SIG-M5 (cell line): ENCODE results near the gene CD44.

Experiments used
- DNase-seq: peaks from one replicate; lab custom pipeline; 2025; lab: John Stamatoyannopoulos, UW

The CD44 gene

DNA sequence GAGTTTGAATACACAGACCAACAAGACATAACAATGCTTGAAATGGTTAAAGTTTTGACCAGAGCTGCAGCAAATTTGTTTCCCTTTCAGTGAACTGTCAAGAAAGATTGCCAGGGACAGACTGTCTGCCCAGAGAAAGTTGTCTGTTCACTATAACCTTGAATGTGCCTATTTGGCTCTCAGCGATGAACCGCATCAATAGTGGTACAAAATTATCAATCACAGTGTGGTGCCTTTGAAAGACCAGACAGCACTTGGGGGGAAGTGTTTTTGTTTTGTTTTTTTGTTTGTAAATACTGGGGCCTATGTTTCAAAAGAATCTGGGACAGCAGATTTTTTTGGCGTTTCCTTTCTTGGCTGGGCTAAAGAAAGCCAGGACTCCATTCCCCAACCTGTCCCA lies 123.1 kb downstream of the CD44 start:
- no peak for DNase-seq

DNA sequence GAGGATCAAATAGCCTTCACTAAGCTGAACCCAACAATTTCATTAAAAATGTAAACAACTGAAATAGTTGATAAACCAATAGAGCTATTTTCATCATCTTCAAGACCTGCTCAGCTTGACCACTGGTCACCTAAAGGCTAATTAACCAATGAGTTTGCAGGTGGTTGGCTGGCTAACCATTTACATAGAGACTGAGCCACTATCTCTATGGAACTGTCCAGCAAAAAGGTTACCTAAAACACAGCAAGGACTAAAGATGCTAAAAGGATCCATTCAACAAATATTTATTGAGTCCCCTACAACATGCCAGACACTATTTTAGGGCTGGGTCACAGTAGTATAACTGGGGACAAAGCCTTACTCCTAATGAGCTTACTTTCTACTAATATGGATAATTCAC lies 123.8 kb downstream of the CD44 start:
- DNase-seq: no peak

DNA sequence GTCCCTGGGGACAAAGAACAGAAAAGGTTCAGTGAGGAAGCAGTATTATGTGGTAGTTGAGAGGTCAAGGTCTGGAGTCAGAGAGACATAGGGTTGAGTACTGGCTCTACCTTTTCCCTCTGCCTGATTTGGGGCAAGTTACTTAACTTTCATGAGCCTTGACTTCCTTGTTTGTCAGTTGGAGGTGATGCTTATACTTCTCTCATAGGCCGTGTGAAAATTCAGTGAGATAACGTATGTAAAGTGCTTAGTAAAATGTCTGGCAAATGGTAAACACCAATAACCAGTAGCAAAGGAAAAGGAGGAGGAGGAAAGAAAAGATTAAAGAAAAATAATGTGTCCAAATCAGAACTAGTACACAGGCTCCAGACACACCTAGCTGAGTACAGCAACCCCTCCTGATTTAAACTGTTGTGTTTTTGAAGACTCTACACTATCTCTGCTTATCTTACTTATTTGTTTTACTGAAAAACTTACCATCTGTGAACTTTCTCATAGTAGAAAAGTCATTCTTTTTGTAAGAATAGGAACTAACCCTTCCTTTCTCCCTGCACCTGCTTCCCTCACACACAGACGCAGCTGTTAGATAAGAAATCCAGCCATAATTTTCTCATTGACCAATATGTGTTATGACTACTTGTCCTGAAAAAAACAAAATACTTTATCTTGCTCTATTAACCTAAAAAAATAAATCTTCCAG lies 126.9 kb downstream of the CD44 start:
- DNase-seq: no peak

DNA sequence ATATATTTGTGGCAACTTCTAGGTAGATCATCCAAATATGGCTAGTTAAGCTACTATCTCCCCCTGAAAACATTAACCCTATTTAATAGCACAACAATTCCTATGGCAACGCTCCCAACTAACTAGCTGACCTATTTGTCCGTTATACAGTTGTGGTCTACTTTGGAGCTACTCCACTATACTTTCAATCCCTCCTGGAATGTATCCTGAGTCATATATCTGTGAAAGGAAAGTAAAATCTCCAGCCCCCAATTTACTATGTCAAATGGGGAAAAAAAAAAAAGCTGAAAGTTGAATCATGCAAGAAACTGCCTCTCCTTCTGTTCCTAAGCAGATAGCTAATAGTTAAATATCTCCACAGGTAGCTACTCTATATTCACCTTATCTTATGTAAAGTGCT lies 128.5 kb downstream of the CD44 start:
- no peak for DNase-seq

DNA sequence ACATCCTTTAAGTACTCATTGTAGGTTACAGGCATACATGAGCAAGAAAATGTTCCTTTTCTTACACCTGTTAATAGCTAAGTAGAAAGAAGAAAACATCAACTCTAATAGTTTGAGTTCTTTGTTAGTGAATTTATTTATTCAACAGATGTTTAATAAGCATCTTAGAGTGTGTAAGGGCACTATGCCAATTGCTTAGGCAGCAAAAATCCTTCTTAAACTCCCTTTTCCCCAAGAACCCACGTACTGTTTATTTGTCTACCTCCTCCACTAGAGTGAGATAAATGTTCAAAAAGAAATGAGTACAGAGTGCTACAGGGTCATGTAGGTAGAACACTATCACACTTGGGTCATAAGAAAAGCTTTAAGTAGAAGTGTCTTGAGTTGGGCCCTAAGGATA lies 131.4 kb downstream of the CD44 start:
- DNase-seq: no peak

DNA sequence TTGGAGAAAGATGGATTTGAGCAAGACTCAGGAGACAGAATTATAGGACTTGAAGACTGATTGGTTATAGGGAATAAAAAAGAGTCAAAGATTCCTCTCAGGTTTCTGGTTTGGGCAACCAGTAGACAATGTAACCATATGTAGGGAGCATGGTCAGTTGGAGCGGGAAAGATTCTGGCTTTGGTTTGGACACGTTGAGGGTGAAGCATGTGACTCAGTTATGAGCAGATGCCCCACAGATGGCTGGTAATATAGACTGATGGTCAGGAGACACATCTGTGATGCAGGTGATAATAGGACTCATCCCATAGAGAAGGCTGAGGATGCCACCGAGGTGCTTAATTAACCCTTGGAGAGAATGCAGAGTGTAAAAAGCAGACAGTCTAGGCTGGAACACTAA lies 132.1 kb downstream of the CD44 start:
- no peak for DNase-seq

DNA sequence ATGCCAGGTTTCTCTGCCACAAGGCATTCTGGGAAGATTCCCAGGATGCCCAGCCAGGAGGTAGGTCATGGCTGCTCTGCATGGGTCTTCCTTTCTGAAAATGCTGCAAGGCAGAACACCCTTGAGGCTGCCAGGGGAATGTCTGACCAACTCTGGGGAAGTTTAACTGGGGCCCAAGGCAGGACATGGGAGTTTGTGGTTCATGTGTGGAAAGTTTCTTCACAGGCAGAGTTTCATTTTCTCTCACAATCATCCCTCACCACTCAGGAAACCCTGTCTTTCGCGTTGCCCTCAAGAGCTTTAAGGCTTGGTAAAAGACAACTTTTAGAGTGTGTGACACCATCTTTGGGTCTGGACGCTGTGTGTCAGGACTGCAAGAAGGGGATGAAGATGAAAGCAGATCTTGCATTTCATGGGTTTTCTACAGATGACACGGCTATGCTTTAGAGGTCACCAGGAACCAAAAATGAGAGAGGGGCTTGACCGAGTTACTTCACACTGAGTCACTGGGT lies 133.5 kb downstream of the CD44 start:
- peak; percentile 46 for DNase-seq

DNA sequence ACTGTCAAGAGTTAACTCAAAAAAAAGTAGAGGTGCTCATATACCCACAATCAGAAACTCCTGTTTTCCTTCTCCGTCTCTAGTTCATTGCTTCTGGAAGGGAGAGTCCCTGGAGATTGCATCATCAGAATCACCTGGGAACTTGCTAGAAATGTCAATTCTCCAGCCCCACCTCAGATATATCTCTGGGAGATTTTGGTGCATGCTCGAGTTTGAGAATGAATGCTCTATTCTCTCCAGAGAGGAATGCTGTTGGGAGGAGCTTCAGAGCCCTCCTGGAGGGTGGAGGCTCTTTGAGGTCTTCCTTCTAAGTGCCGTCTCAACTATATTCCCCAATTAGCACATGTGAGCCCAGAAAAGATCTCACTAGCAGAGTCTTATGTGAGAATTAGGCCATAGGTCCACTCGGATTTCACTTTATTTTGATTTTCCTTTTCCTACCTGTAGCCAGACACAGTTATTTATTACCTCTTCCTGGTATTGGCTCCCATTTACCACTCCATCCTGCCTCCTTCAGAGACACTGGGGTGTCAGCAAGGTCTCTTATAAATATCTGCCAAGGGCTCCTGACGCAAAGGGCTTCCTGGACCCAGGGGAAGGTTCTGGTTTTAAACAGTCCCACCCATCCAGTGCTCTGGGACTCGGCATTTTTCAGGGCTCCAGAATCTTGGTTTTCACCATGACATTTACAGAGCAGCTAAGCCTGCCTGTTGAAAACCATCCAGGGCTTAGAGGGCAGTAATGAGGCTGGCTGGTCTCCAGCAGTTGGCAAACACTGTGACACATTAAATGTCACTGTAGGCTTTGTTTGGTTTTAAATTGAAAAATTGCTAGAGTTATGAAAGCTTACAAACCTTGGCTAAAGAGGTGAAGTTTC lies 136.2 kb downstream of the CD44 start:
- DNase-seq: no peak

DNA sequence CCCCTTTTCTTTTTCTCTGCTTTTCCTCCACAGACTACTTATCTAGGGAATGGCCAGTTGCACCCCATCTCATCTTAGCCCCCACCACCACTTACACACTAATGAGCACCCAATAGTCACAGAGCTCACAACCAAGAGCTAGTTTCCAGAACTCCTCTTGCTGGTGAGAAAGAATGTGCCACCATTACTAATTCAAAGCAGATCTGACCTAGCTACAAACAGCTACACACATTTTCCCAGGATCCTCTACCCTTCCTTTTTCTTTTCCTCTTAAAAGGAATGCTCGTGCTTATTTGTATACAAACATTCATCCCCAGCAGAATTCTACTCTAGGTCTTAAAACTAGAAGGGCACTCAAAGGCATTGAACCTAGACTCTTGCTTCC lies 136.8 kb downstream of the CD44 start:
- no peak for DNase-seq

DNA sequence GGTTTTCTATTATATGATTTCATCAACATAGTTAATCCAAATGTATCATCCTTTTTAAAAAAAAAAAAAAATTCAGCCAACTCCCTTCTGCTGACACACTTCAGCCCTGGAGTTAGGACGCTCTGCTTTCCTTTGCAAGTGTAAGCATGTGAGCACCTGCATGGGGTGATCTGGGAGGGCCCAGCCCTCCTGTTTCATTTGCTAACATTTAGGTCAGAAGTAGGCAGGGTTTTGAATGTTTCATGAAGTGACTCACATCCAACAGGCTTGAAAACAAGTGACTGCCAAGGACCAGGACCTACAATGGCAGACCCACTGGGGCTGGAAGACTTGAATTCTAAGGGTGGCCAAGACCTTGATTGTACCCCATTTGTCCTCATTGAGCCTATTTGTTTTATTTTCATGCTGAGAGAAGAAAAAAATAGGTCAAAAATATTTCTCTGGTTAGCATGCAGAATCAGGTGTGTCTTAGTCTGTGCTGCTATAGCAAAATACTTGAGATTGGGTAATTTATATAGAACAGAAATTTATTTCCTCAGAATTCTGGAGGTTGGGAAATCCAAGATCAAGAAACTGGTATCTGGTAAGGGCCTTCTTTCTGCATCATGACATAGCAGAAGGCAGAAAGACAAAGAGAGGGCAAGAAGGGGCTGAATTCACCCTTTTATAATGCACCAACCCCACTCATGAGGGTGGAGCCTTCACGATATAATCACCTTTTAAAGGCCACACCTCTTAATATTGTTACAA lies 137.6 kb downstream of the CD44 start:
- no peak for DNase-seq

DNA sequence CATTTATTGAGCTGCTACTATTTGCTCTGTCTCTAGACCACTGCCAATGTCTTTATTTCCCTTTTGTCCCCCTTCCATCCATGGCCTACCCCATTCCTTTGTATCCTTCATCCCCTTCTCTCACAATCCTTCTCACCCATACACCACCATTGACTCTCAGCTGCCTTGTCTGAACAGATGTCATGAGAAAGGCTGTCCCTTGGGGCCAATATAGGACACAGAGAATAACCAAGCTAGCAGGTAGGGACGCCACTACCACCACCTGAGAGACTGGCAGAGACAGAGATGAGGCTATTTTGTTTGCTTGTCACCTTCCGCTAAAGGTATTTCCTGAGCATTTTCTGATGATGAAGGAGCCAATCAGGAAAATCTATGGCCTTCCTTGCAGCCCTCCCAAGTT lies 138.9 kb downstream of the CD44 start:
- DNase-seq: no peak

DNA sequence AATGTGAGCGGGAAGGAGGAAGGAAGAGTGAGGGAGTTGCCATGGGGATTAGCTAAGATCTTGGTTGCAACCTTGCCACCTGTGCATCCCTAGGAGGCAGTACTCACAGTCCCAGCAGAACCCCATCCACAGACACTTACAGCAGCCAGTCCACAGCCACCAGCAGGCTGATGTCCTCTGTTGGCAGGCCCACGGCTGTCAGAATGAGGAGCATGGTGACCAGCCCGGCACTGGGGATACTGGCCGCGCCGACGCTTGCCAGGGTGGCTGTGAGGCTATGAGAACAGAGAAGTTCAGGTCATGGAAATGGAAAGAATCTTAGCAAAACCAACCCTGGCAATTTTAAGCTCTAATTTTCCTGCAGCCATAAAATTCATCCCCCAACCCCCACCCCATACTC lies 141.8 kb downstream of the CD44 start:
- no peak for DNase-seq

DNA sequence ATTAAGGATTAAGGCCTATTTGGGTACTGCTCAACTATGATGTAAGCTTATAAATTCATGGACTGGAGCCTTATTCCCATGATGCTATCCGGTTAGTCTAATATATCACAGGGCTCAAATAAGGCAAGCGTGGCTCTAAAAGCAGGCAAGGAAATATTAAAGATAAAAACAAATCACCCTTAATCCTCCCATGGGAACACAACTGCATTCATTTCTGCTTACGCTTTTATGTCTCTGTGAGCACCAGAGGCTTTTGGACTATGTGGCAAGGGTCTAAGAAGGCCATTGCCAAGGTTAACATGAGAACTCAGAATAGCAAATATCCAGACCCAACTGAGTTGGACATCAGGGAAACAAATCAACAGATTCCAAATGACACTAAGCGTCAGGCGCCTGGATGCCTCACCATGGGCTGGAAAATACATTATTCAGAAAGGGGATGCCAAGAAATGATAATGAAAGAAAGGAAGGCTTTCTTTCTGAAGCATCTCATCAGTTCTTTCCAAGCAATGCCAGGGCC lies 142.3 kb downstream of the CD44 start:
- DNase-seq: no peak
